ENCODE data around the gene NIT1. TPM values are rescaled to one million over a fixed set of nuclear protein-coding genes. Genes with fewer than 3 reads are reported as not detected.

The NIT1 gene
- total and polyA plus RNA-seq, 12 donors = 24.1 to 41.2 (median 32.1) TPM

GRCh38 chr1:161085165-161085564, 32.7 kb upstream of the NIT1 start:
- H3K9me3 ChIP-seq = no peaks in the 10 kb centered on the region
- intact Hi-C loops (cut with DNase I) = no loop called here
- DNase-seq = no peak
- H3K27ac ChIP-seq = no peak overlapping the region
- peaks cover 0 to 22% (median 0%) of the 10 kb centered on the region in 9 donors for H3K4me1 ChIP-seq
- no peak for ATAC-seq
- TF ChIP-seq CTCF (IDR thresholded peaks at IDR 0.05) = no peak
- H3K36me3 ChIP-seq = no peaks in the 10 kb centered on the region
- WGBS, 2 donors = 52 to 70% methylated on average over 2 of the region's 2 CpGs
- H3K27me3 ChIP-seq = peaks cover 0 to 3% (median 0%) of the 10 kb centered on the region in 7 donors
- no peak overlapping the region for H3K4me3 ChIP-seq

- Histone ChIP-seq H3K4me1 (peaks cover 0 to 22% (median 0%) of the 10 kb centered on the region in 9 donors), H3K4me3 (no peak overlapping the region), H3K27ac (no peak overlapping the region), H3K9me3 (no peaks in the 10 kb centered on the region), H3K27me3 (no peaks in the 10 kb centered on the region), H3K36me3 (no peaks in the 10 kb centered on the region)
- intact Hi-C loops (cut with DNase I) = no loop called here
- 72 to 80% methylated on average over 4 of the region's 4 CpGs for WGBS, 2 donors
- ATAC-seq (no peak), DNase-seq (no peak)
- TF ChIP-seq CTCF (IDR thresholded peaks at IDR 0.05) = no peak
These were observed 31.4 kb upstream of the NIT1 start for GRCh38 chr1:161086457-161086856.

- DNase-seq = no peak
- no peak overlapping the region for H3K27ac ChIP-seq
- no peaks in the 10 kb centered on the region for H3K27me3 ChIP-seq
- 88 to 98% methylated on average over 3 of the region's 3 CpGs for WGBS, 2 donors
- no peaks in the 10 kb centered on the region for H3K9me3 ChIP-seq
- ATAC-seq = no peak
- no peak for TF ChIP-seq CTCF (IDR thresholded peaks at IDR 0.05)
- H3K4me1 ChIP-seq = peaks cover 0 to 8% (median 0%) of the 10 kb centered on the region in 9 donors
- no peak overlapping the region for H3K4me3 ChIP-seq
- intact Hi-C loops (cut with DNase I) = no loop called here
- no peaks in the 10 kb centered on the region for H3K36me3 ChIP-seq
These were observed 29.3 kb upstream of the NIT1 start for GRCh38 chr1:161088587-161089110.

- 73 to 75% methylated on average over 22 of the region's 22 CpGs for WGBS, 2 donors
- ATAC-seq (no peak), DNase-seq (no peak)
- TF ChIP-seq CTCF (IDR thresholded peaks at IDR 0.05) = no peak
- intact Hi-C loops (cut with DNase I) = no loop called here
- Histone ChIP-seq H3K27me3 (no peaks in the 10 kb centered on the region), H3K27ac (no peak within 1 kb of the TSS), H3K36me3 (no peaks in the 10 kb centered on the region), H3K4me3 (no peak within 1 kb of the TSS), H3K9me3 (no peaks in the 10 kb centered on the region), H3K4me1 (peaks cover 0 to 2% (median 0%) of the 10 kb centered on the region in 9 donors)
These were observed 28.5 kb upstream of the NIT1 start, which contains the start of gene NECTIN4 for GRCh38 chr1:161089251-161089924. Gene NECTIN4 (minus strand): TSS chr1:161089558. CDS start chr1:161089296, 262 bp downstream.
